Uterus (tissue), 2 donors: Measurements from ENCODE around the gene UGT1A10.
"Not testable (repeated sequence)": the region's sequence is repeated elsewhere in the genome, so short reads cannot be mapped to it uniquely, and the experiment has no call there.

Experiments
- CTCF ChIP-seq, 4 experiments: fragments of 200-600 bp in 2 of 4; fragments of 450-650 bp in 2 of 4; sonication (generic) in 2 of 4; IDR thresholded peaks; one replicate each; pipeline ENCODE4 v1.5.1; 2016 to 2019; ENCODE audit warnings: antibody characterized with exemption in 4 of 4, mild to moderate bottlenecking in 2 of 4, moderate library complexity in 1 of 4
- POLR2A ChIP-seq, 2 donors: fragments of 450-650 bp; IDR thresholded peaks; one replicate each; pipeline ENCODE4 v1.6.1; 2016; ENCODE audit warnings: antibody characterized with exemption in 2 of 2, mild to moderate bottlenecking in 1 of 2, moderate library complexity in 1 of 2

GRCh38 chr2:233636306-233636705, at the start of gene UGT1A10:
- not testable (repeated sequence) for TF ChIP-seq CTCF, POLR2A (IDR thresholded peaks at IDR 0.05)
